NCI-H345 (cell line): ENCODE measurements around the gene VPS18.
A peak's percentile ranks its signal among the peaks of the same experiment; 100 is the strongest.

Experiments used
- DNase-seq: peaks from one replicate; lab custom pipeline; 2025; lab: John Stamatoyannopoulos, UW

Gene VPS18

GRCh38 chr15:40923551-40923950 lies 29.3 kb downstream of the VPS18 start:
- no peak for DNase-seq

GRCh38 chr15:40925495-40925862 lies 31.2 kb downstream of the VPS18 start:
- peak; percentile 76 for DNase-seq

GRCh38 chr15:40925863-40926658 lies 31.8 kb downstream of the VPS18 start:
- peak; percentile 76 for DNase-seq

DNA sequence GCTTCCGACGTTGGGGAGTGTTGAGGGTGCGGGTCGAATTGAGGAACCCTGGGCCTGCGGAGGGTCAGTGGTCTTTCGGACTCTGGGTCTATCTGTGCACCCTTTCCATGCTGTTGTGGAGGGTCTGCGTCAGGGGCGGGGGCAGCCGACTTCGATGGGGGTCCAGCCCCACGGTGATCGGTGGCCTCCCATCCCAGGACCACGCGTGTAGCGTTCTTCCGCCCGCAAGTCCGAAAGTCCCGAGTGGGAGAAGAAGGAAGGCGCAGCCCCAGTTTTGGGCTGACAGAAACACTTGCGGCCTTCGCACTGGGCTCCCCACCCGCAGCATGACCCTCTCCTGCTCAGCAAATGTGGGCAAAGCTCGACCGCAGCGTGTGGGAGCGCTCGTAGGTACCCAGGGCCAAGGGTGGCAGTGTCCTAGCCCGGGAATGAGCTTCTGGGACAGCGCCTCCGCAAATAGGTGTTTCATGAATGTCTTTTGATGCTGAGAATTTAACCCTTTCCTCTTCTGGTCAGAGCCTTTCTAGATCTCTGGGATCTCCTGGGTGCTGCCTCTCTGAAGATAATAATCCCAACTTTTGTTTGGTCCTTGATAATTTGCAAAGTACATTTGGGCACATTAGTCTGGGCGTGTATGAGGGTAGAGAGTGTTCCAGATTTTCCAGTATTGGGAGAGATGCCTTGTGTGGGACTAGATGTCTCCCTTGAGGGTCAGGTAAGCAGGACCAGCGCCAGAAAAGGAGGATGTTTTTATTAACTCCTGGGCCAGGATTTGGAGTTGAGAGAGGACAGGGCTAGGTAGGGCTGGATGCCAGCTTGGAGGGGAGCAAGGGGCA lies 32.6 kb downstream of the VPS18 start:
- no peak for DNase-seq

DNA sequence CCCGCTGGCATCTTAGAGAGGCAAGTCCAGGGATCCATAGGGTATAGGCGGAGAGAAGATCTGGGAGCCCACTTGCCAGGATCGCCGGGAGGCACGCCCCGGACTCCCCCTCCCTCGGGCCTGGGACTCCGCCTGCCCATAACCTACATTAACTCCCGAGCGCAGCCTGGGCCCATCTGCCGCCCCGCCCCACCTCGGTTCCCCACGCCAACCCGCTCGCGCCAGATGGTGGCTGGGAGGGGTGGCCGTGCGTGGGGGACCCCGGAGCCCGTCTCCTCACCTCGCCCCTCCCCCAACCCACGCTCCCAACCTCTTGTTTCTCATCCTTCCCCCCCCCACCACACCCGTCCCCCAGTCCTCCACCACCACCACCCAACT lies 33.2 kb downstream of the VPS18 start:
- peak; percentile 46 for DNase-seq

- peak; percentile 92 for DNase-seq
These were observed 33.9 kb downstream of the VPS18 start for GRCh38 chr15:40927873-40928806.

DNA sequence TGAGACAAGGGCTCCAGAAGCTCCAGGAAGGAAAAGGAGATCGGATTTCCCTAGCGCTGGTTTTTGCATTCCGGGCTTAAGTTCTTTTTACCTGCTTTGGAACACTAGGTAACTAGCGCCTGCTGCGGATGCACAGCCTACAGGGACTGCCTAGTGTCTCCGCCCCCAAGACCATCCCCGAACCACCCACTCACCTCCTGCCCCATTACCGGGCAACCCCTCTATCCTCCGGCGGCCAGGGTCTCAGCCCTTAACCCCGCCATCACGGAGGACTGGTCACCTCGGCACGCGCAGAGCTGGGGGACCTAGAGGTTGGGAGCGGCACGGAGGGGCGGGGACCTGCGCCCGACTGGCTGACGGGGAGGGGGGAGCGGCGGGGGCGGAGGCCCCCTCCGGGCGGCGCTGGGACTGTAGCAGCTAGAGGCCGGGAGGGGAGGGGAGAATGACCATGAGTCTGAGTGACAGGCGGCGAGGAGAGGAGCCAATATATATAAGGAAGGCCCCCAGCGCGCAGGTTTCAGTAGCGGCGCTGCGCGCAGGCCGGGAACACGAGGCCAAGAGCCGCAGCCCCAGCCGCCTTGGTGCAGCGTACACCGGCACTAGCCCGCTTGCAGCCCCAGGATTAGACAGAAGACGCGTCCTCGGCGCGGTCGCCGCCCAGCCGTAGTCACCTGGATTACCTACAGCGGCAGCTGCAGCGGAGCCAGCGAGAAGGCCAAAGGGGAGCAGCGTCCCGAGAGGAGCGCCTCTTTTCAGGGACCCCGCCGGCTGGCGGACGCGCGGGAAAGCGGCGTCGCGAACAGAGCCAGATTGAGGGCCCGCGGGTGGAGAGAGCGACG lies 34.8 kb downstream of the VPS18 start, which contains the start of gene DLL4:
TSS of gene DLL4 (plus strand) at position 520 of the 839 bp plus-strand sequence. CDS start 329 bp downstream, outside the sequence.
- DNase-seq = peak; percentile 91

DNA sequence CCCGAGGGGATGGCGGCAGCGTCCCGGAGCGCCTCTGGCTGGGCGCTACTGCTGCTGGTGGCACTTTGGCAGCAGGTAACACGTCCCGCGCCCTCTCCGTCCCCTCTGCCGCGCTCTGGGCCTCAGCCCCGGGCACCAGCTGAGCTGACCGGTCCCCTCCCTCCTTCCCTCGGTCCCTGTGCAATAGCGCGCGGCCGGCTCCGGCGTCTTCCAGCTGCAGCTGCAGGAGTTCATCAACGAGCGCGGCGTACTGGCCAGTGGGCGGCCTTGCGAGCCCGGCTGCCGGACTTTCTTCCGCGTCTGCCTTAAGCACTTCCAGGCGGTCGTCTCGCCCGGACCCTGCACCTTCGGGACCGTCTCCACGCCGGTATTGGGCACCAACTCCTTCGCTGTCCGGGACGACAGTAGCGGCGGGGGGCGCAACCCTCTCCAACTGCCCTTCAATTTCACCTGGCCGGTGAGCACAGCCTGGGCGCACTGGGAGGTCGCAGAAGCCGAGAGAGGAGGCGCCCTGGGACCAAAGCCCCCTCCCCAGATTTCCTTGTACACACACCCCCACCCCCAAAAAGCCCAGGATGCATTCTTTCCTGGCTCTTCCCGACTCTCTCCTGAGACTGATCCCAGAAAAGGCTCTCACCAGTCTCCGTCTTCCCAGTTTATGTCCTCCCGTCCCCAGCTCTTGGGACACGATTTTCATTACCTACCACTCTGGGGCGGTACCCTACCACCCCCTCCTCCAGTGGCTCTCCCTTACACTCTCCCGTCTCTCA lies 35.6 kb downstream of the VPS18 start:
- peak; percentile 37 for DNase-seq

DNA sequence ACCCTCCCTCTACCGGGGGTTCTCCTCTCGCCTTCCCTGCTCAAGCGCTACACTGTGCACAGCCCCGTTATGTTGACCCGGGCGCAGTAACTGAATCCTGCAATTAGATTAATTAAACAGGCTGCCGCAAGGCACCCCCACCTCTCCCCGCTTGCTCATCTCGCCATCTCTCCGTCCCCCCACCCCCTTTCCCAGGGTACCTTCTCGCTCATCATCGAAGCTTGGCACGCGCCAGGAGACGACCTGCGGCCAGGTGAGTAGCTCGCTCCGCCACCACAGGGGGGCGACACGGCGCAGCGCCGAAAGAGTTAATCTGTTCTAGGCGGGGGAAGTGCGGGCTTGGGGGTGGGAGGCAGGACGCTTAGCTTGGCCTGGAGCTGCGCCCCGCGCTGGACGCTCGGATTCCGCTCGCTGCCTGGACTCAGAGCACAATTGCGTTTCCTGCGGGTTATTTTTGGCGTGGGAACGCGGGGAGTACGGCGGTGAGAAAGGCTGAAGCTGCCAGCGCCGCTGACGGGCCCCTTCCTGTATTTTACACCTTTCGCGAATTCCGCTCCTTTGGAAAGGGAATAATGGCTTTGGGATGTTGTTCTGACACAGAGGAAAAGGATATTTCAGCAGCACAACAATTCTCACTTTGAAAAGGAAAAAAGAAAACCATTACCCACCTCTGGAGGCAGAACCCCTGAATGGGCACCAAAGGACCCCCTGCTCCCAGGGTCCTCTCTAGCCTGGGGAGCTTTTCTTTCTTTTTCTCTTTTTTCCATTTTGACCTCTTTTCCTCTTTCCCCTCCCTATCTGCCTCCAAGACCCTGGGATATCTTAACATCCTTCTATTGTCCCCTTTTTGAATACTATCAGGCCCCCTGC lies 36.4 kb downstream of the VPS18 start:
- peak; percentile 46 for DNase-seq

GRCh38 chr15:40931300-40932142 lies 37.3 kb downstream of the VPS18 start:
- no peak for DNase-seq

DNA sequence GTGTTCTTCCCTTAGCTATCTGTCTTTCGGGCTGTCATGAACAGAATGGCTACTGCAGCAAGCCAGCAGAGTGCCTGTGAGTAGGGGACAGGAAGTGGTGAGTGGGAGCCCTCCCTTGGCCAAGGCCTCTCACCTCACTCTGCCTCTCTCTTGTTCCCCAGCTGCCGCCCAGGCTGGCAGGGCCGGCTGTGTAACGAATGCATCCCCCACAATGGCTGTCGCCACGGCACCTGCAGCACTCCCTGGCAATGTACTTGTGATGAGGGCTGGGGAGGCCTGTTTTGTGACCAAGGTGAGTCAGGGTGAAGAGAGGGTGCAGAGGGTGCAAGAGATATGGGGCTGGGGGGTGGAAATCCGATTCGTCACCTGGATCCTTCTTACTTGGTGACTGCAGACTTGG lies 37.9 kb downstream of the VPS18 start:
- DNase-seq = peak; percentile 40

GRCh38 chr15:40932649-40933516 lies 38.6 kb downstream of the VPS18 start:
- peak; percentile 17 for DNase-seq

DNA sequence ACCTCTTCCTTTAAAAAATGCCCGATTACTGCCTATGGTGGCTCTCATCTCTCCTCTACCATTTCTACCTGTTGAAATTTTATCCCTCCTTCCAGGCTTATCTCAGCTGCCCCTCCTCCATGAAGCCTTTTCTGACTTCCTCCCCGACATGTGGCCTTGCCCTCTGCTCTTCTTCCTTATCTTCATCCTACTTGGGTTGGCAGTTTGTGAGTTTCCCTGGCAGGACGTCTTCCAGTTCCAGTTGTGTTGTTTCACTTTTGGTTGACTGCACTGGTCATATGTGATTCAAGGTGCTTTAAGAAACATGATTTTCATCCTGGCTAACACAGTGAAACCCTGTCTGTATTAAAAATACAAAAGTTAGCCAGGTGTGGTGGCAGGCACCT lies 39.3 kb downstream of the VPS18 start:
- DNase-seq = no peak

GRCh38 chr15:40934457-40934856 lies 40.2 kb downstream of the VPS18 start:
- DNase-seq = no peak

DNA sequence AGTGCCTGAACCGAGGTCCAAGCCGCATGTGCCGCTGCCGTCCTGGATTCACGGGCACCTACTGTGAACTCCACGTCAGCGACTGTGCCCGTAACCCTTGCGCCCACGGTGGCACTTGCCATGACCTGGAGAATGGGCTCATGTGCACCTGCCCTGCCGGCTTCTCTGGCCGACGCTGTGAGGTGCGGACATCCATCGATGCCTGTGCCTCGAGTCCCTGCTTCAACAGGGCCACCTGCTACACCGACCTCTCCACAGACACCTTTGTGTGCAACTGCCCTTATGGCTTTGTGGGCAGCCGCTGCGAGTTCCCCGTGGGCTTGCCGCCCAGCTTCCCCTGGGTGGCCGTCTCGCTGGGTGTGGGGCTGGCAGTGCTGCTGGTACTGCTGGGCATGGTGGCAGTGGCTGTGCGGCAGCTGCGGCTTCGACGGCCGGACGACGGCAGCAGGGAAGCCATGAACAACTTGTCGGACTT lies 42.0 kb downstream of the VPS18 start:
- no peak for DNase-seq

- no peak for DNase-seq
These were observed 42.7 kb downstream of the VPS18 start for GRCh38 chr15:40936709-40937666.
